Skeletal muscle tissue (tissue), 4 donors: ENCODE results near the gene USH1C. TPM values are rescaled to one million over a fixed set of nuclear protein-coding genes. Genes with fewer than 3 reads are reported as not detected.

Source experiments
- H3K27ac ChIP-seq: one replicate; pipeline ENCODE4 v1.7.0; 2013; ENCODE audit warnings: mild to moderate bottlenecking, low read depth, low read length, inconsistent platforms
- H3K27me3 ChIP-seq, 3 donors: one replicate each; pipeline ENCODE4 v1.7.0; 2013; ENCODE audit warnings: low read length in 3 of 3; ENCODE audit not compliant: control insufficient read depth in 3 of 3, insufficient read depth in 3 of 3
- H3K36me3 ChIP-seq, 3 donors: one replicate each; pipeline ENCODE4 v1.7.0; 2013; ENCODE audit warnings: low read length in 3 of 3; ENCODE audit not compliant: control insufficient read depth in 3 of 3, insufficient read depth in 3 of 3
- H3K4me1 ChIP-seq, 3 donors: one replicate each; pipeline ENCODE4 v1.7.0; 2013; ENCODE audit warnings: low read length in 3 of 3, mild to moderate bottlenecking in 3 of 3; ENCODE audit not compliant: control insufficient read depth in 3 of 3, insufficient read depth in 3 of 3
- H3K4me3 ChIP-seq, 3 donors: one replicate each; pipeline ENCODE4 v1.7.0; 2013; ENCODE audit warnings: low read length in 3 of 3
- H3K9ac ChIP-seq, 3 donors: one replicate each; pipeline ENCODE4 v1.7.0; 2013; ENCODE audit warnings: low read length in 3 of 3, mild to moderate bottlenecking in 3 of 3, moderate library complexity in 2 of 3, low read depth in 1 of 3
- H3K9me3 ChIP-seq, 3 donors: one replicate each; pipeline ENCODE4 v1.7.0; 2013; ENCODE audit warnings: low read length in 3 of 3; ENCODE audit not compliant: control insufficient read depth in 3 of 3
- total RNA-seq: library from RNA; depleted of rRNA; stranded (reverse); fragments of >200 nt; gene quantifications from one replicate; pipeline ENCODE4 v1.2.3, GENCODE V29; 2014
- donor health status: Osteomylitis.

The USH1C gene
- total RNA-seq, 1 donor from 2014 or later: not detected

DNA sequence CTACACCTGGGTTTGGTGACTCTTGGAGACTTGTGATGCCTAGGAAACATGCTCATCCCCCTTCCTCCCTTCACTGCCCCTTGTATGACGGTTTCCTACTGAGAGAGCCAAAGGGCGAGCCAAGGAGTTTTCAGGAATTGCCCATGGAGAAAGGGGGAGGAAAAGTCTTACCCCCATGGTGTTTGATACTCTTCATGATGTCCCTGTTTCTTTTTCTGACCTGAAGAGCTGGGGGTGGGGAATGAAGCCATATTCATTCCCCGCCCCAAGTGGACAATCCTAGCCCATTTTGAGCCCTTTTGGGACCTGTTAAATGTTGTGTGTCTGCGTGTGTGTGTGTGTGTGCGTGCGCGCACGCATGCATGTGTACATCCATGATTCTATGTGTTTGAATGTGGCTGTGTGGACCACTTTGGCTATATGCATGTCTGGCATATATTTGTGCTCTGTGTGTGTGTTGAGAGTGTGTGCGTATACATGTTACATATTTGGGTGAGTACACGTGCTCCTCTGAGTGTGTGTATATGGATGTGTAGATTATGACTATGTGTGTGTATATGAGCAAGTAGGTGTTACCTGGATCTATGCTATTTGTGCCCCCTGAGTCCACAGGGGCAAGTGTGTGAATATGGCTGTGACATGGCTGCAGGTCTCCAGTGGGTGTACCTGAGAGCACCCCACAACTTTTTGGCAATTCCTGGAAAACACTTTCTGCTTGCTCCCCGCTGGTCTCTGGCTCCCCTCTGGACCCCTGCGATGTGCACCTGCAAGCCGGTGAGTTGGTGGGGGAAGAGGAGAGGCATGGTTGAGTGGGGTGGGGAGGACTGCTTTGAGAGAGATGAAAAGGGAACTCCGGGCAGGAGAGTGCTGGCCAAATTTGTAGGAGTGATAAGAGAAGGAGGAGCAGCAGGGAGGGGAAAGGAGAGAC is 27.5 kb upstream of the USH1C start:
- H3K27me3 ChIP-seq: peaks cover 0 to 5% (median 0%) of the 10 kb centered on the region in 3 donors
- no peak overlapping the region for H3K27ac ChIP-seq
- no peaks in the 10 kb centered on the region for H3K9me3 ChIP-seq
- H3K36me3 ChIP-seq: no peaks in the 10 kb centered on the region
- H3K9ac ChIP-seq: no peak overlapping the region
- no peak overlapping the region for H3K4me3 ChIP-seq
- H3K4me1 ChIP-seq: no peaks in the 10 kb centered on the region

- no peak overlapping the region for H3K9ac ChIP-seq
- H3K36me3 ChIP-seq: no peaks in the 10 kb centered on the region
- no peak overlapping the region for H3K4me3 ChIP-seq
- no peaks in the 10 kb centered on the region for H3K9me3 ChIP-seq
- H3K4me1 ChIP-seq: no peaks in the 10 kb centered on the region
- no peak overlapping the region for H3K27ac ChIP-seq
- H3K27me3 ChIP-seq: peaks cover 0 to 5% (median 0%) of the 10 kb centered on the region in 3 donors
Measured at GRCh38 chr11:17570034-17570433, 25.8 kb upstream of the USH1C start.

DNA sequence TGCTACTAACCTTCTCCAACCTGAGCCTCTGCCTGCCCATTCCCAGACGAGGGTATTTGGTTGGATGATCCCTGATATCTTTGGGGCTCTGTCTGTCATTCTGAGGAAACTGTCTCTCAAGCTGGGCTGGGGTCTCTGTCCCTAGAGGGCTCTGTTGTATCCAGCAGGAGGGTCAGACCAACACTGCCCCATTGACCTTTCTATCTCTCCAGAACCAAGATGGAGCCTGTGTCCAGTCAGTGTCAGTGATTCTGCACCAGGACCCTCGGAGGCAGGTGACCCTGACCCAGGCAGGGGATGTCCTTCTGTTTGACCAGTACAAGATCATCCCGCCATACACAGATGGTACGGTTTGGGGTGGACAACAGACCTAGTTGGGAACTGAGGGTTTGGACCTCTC is 24.7 kb upstream of the USH1C start:
- no peaks in the 10 kb centered on the region for H3K36me3 ChIP-seq
- no peak overlapping the region for H3K9ac ChIP-seq
- H3K27ac ChIP-seq: no peak overlapping the region
- H3K4me1 ChIP-seq: no peaks in the 10 kb centered on the region
- peaks cover 0 to 5% (median 0%) of the 10 kb centered on the region in 3 donors for H3K27me3 ChIP-seq
- no peaks in the 10 kb centered on the region for H3K9me3 ChIP-seq
- H3K4me3 ChIP-seq: no peak overlapping the region

- no peak overlapping the region for H3K9ac ChIP-seq
- H3K4me1 ChIP-seq: no peaks in the 10 kb centered on the region
- no peak overlapping the region for H3K27ac ChIP-seq
Measured at GRCh38 chr11:17564687-17565042, 20.4 kb upstream of the USH1C start.

GRCh38 chr11:17563961-17564686 is 19.9 kb upstream of the USH1C start:
- H3K27ac ChIP-seq: no peak overlapping the region
- no peak overlapping the region for H3K9ac ChIP-seq
- no peaks in the 10 kb centered on the region for H3K4me1 ChIP-seq

More at GRCh38 chr11:17564687-17565042, 20.4 kb upstream of the USH1C start:
- H3K36me3 ChIP-seq: no peaks in the 10 kb centered on the region
- H3K4me3 ChIP-seq: no peak overlapping the region
- no peaks in the 10 kb centered on the region for H3K27me3 ChIP-seq
- no peaks in the 10 kb centered on the region for H3K9me3 ChIP-seq

GRCh38 chr11:17563231-17563646 is 19.0 kb upstream of the USH1C start:
- Histone ChIP-seq H3K27ac (no peak overlapping the region), H3K9ac (no peak overlapping the region), H3K9me3 (no peaks in the 10 kb centered on the region), H3K36me3 (no peaks in the 10 kb centered on the region), H3K27me3 (peaks cover 0 to 7% (median 0%) of the 10 kb centered on the region in 3 donors), H3K4me1 (no peaks in the 10 kb centered on the region), H3K4me3 (no peak overlapping the region)

More at GRCh38 chr11:17563961-17564686, 19.9 kb upstream of the USH1C start:
- H3K4me3 ChIP-seq: no peak overlapping the region
- H3K27me3 ChIP-seq: no peaks in the 10 kb centered on the region
- H3K9me3 ChIP-seq: no peaks in the 10 kb centered on the region
- H3K36me3 ChIP-seq: no peaks in the 10 kb centered on the region

DNA sequence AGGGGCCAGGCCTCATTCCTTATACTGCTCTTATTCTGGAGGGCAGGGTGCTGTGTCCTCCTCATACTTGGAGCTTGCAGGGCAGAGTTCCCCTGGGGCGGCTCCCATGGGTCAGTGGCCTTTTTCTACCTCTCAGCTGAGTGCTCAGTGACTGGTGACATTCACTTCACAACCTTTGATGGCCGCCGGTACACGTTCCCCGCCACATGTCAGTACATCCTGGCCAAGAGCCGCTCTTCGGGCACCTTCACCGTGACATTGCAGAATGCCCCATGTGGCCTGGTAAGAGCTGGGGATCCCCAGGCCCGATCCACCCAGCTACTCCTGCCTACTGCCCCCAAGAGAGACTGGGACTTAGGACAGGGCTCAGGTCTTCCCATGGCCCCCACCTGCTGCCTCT is 17.3 kb upstream of the USH1C start:
- Histone ChIP-seq H3K4me3 (no peak overlapping the region), H3K9me3 (no peaks in the 10 kb centered on the region), H3K9ac (no peak overlapping the region), H3K4me1 (no peaks in the 10 kb centered on the region), H3K36me3 (no peaks in the 10 kb centered on the region), H3K27ac (no peak overlapping the region), H3K27me3 (peaks cover 0 to 11% (median 0%) of the 10 kb centered on the region in 3 donors)

DNA sequence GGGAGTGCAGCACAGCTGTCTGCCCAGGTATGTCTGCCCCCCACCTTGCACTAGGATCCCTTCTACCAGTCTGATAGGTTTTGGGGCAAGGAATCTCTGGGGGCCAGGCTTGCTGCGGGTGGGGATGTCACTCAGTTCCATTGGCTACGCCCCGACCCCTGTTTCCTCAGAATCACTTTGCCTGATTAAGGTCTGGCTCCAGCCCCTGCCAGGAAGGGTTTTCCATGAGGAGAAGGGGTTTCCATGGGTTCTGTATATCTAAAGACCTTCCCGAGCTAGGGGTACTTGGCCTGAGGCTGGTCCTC is 16.8 kb upstream of the USH1C start:
- no peak overlapping the region for H3K9ac ChIP-seq
- H3K27me3 ChIP-seq: peaks cover 0 to 11% (median 0%) of the 10 kb centered on the region in 3 donors
- H3K9me3 ChIP-seq: no peaks in the 10 kb centered on the region
- no peak overlapping the region for H3K27ac ChIP-seq
- H3K36me3 ChIP-seq: no peaks in the 10 kb centered on the region
- no peak overlapping the region for H3K4me3 ChIP-seq
- H3K4me1 ChIP-seq: no peaks in the 10 kb centered on the region

DNA sequence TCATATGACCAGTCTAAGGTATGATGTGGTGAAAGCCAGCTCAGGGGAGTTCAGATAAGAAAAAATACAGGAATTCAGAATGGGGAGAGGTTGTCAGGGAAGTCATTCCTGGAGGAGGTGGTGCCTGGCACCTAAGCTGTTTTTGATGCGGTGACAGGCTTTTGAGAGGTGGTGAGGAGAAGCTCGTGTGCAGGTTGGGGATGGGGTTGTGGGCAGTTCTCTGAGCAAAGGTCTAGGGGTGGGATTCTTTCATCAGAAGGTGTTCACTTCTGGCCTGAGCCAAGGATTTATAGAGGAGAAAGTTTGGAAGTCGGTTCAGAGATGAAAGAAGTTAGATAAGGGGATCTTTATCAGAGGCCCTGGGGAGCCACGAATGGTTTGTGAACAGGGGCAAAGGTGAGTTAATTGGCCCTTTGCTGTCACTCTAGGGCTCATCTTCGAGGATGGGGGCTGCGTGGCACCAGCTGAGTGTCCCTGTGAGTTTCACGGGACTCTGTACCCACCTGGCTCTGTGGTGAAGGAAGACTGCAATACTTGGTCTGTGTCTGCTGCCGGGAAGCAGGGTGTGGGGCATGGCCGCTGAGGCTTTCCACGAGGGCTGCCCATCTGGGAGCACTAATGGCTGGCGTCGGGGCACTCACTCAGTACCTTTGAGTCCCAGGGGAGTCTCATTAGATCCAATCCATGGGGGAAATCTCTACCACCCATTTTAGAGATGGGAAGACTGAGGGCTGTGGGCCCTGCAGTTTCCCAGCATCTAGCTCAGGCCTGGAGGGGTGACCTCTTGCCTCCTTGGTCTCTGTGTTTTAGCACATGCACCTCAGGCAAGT is 16.3 kb upstream of the USH1C start:
- Histone ChIP-seq H3K27me3 (peaks cover 0 to 11% (median 0%) of the 10 kb centered on the region in 3 donors), H3K9me3 (no peaks in the 10 kb centered on the region), H3K4me1 (no peaks in the 10 kb centered on the region), H3K36me3 (no peaks in the 10 kb centered on the region), H3K4me3 (no peak overlapping the region), H3K27ac (no peak overlapping the region), H3K9ac (no peak overlapping the region)
